GM19351 (cell line): Measurements from ENCODE around the gene ZNF865.
A peak's percentile ranks its signal among the peaks of the same experiment; 100 is the strongest.

Source experiments
- ATAC-seq: cut with Tn5 transposase; IDR thresholded peaks from one replicate; pipeline ENCODE4 v1.9.1; 2021; ENCODE audit warnings: mild to moderate bottlenecking, moderate library complexity; ENCODE audit not compliant: unreplicated experiment

The ZNF865 gene

DNA sequence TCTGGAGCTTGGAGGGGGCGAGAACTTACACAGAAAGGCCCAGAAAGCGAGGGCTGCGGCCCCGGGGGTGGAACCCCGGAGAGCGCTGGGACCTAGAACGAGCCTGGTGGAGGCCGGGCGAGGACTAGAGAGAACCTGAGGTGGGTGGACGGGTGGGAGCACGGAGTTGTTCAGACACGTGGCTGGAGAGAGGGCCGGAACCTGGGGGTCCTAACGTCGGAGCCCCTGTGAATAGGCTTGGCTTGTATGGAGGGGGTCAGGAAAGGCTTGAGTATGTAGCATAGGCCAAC, 38.4 kb downstream of the ZNF865 start:
- no peak for ATAC-seq

DNA sequence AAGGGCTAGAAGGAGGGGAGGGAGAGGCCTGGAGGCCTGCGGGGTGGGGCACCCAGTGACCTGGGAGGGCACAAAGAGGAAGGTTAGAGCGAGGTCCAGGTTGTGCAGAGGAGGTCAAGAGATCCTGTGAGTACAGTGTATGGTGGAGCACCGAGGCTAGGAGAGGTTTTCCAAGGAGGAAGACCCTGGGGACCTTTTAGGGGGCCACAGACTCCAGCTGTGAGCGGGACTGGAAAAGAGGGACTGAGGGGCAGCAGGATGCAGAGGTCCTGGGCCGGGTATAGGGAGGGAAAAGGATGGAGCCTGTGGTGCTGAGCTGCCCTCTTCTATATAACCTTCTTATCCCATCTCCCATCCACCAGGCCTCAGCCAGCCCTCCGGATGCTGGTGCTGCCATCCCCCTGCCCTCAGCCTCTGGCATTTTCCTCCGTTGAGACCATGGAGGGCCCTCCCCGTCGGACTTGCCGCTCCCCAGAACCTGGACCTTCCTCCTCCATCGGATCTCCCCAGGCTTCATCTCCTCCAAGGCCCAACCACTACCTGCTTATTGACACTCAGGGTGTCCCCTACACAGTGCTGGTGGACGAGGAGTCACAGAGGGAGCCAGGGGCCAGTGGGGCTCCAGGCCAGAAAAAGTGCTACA, 38.9 kb downstream of the ZNF865 start:
- ATAC-seq: no peak

DNA sequence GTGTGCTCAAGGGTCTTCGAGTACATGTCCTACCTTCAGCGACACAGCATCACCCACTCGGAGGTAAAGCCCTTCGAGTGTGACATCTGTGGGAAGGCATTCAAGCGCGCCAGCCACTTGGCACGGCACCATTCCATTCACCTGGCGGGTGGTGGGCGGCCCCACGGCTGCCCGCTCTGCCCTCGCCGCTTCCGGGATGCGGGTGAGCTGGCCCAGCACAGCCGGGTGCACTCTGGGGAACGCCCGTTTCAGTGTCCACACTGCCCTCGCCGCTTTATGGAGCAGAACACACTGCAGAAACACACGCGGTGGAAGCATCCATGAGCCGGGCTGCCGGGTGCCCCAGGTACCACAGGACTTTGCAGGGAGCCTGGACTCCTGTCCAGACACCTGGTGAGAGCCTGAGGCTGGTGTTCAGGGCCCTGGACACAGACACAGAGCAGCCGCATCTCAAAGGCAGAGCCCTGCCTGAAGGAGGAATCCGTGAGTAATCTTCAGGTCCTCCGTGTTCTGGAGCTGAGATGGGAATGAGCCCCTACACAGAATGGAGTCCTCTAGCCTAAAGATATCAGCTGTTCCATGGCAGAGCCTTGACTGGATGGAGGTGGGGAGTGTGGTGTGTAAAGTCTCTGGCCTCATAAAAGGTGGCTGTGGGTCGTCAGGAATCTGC, 39.5 kb downstream of the ZNF865 start:
- no peak for ATAC-seq

DNA sequence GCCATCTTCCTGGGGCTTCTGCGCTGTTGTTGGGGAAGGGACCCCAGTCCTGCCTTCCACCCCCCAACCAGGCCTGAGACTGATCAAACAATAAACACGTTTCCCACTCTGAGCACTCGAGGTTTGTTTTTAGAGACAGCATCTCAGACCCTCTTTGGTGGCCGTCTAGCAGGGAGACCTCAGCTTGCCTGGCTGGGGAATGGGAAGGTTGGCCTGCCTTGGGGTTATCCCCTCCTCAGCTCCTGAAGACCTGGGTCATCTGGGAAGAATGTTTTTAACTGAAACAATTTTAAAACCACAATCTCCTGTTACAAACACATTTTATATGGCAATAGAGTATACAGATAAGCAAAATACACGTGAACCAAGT, 40.0 kb downstream of the ZNF865 start:
- no peak for ATAC-seq

DNA sequence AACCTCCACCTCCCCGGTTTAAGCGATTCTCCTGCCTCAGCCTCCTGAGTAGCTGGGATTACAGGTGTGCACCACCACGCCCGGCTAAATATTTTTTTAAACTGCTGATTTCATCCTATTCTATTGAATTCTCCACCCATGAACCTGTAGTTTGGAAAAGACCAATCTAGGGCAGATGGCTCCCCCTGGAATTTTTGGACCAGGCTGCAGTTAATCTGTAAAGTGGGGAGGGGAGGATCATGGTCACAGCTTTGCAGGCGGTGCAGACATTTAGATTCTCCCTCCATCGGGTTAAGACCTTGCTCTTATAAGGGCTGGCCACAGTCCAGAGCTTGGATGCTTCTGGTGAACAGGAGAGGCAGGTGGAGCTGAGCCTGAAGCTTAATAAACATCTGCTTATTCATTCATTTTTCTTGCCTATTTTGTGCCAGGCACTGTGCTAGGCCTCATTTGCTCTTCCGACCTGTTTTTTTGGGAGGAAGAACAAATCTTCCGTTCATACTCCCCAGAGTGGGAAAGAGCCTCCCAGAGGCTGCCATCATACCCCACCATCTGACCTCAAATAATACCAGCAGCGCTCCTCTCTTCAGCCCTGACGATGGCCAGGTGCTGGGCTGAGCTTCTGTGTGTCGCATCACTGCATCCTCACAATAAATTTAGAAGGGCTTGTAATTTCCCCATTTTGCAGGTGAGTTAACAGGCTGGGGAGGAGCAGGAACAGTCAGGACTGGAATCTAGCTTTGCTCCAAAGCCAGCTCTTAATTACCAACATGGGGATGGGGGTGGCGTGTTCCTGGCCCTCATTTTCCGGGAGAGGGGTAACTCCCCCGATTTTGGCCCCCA, 41.7 kb downstream of the ZNF865 start:
- no peak for ATAC-seq

DNA sequence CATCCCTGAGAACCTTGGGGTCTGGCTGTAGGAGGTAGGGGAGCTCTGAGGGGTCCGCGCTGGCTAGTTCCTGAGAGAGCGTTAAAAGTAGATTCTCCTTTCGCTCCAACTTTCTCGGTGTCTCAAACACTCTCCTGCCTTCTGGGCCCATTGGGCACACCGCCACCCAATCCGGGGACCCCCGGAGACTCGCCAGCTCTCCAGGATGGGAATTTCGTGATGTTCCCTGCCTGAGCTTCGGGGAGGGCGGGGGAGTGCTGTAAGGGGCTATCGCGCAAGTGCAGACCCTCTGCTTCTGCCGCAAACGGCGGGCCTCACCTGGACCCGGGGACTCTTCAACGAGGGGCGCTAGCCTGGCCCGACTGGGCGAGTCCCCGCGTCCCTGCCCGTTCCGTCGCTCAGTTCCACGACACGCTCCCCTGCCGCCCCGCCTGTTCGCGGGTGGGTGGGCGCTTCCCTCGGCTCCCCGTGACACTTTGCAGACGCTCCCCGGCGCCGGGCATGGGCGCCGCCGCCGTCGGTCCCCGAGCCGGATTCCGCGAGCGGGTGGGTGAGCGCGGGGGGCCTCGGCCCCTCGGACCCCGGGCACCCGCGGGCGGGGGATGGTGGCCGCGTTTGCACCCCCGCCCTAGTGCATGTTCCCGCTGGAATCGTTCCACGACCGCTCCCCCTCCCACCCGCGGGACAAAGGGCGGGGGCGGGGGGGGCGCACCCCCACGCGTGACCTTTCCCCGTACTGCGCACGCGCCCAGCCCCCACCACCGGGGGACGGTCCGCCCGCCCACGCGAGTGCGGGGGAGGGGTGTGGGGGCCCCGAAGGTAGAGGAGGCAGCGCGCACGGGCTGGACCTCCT, 42.5 kb downstream of the ZNF865 start, which contains the start of gene CCDC106:
Gene CCDC106 (plus strand): TSS at position 481 of the 853 bp plus-strand sequence. CDS start 835 bp downstream, outside the sequence.
- no peak for ATAC-seq

DNA sequence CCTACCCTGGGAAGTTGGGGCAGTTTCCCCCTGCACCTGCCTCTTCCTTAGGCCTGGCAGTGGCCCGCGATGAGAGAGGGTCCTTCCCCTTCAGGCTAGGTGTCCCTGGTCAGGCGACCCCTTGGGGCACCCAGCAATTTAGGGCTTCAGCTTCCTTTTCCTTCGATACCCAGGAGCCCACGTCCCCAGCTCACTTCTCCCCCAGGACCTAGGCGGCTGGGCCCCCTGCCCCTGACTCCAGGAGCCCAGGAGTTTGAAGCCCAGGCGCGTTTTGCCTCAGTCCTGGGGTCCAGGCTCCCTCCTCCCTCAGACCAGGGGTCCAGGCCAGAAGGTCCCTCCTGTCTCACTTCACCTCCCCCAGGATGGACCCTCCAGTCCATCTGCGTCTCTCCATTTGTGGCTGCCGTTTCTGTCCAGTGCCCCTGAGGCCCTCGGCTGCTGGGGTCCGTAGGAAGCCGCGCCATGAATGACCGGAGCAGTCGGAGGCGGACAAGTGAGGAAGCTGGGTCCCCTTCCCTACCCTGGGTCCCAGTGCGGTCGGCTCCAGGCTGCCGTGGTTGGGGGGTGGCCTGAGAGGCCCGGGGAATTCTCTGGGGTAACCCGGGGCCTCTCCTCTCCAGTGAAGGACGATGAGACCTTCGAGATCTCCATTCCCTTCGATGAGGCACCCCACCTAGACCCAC, 43.3 kb downstream of the ZNF865 start:
- no peak for ATAC-seq

DNA sequence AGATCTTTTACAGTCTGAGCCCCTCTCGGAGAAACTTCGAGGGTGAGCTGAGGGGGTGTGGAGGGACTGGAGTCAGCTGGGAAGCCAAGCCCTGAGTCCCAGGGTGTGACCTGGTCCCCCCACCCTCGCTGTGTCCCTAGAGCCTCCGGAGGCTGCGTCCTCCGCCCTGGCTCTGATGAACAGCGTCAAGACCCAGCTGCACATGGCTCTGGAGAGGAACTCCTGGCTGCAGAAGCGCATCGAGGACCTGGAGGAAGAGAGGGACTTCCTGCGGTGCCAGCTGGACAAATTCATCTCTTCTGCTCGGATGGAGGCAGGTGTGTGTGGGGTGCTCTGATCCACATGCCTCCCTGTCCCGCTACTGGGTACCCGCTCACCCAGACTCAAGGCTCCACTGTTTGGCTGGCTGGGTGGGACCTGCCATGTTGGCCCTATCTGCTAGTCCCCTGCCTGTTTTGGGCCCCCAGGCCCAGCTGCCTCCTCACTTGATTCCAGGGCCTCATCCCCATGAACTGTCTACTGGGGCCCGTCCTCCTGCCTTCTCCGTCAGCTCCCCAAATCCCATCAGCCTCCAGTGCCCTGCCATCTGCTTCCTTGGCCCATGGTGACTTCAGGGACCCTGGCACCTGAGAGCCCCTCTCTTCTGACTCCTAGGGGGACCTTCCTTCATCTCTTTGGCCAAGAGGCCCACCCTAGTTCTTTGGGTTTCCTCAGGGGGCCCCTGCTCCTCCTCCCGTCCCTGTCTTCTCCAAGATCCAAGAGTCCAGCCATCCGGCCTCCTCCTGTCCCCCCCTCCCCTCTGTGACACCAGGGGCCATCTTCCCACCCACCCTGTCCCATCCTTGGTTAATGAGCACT, 44.0 kb downstream of the ZNF865 start:
- ATAC-seq: no peak

DNA sequence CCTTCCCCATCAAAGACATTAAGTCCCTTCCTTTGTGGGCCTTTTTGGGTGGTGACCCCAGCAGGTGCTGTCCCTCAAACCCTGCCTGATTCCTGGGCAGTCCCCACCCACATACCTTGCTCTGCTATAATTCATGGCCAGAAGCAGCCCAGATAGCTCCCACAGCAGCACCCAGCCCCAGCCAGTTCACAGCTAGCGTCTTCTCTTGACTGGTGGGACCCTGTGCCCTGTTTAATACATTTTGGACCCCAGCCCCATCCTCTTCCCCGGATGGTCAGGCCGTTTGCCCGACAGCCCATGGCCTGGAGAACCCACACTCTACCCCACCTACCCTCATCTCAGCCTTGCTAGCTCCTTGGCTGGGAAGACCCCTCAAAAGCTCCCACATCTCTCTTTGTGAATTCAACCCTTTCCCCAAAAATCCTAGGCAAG, 44.7 kb downstream of the ZNF865 start:
- no peak for ATAC-seq

DNA sequence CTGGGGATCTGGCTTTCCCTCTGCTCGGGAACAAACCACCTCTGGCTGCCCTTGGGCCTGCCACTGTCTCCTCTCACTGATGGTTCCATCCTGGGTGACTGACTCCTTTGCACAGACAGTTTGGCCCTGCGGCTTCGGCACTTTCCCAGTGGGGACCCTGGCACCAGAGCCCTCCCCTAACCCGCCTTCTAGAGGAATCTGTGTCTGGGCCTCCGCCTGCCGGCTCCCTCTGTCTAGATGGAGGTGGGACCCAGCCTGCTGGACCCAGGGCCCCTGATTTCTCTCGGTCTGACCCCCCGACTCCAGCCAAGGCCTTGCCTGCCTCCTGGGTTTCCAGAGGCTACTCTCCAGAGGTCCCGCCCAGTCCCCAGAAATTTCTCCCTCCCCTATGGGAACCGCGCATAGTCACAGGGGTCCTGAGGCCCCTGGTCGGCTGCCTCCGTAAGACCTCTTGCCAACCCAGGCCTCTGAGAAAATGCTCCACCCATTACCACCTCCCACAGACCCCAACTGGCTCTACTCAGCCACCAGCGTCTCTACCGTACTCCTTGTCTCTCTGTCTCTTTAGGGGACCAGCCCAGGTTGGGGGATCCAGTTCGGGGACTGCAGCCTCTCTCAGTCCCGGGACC, 45.3 kb downstream of the ZNF865 start:
- ATAC-seq: no peak

DNA sequence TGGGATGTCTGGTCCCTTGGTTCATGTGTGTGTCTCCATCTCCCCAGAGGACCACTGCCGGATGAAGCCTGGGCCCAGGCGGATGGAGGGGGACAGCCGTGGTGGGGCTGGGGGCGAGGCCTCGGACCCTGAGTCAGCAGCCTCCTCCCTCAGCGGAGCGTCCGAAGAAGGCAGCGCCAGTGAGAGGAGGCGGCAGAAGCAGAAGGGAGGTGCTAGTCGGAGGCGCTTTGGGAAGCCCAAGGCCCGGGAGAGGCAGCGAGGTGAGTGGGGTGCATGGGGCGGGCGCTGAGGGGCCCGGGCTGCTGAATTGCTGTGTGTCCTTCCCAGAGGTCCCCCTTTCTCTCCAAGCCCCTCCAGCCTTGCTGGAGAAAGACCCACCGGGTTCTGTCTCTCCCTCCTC, 45.8 kb downstream of the ZNF865 start:
- no peak for ATAC-seq

DNA sequence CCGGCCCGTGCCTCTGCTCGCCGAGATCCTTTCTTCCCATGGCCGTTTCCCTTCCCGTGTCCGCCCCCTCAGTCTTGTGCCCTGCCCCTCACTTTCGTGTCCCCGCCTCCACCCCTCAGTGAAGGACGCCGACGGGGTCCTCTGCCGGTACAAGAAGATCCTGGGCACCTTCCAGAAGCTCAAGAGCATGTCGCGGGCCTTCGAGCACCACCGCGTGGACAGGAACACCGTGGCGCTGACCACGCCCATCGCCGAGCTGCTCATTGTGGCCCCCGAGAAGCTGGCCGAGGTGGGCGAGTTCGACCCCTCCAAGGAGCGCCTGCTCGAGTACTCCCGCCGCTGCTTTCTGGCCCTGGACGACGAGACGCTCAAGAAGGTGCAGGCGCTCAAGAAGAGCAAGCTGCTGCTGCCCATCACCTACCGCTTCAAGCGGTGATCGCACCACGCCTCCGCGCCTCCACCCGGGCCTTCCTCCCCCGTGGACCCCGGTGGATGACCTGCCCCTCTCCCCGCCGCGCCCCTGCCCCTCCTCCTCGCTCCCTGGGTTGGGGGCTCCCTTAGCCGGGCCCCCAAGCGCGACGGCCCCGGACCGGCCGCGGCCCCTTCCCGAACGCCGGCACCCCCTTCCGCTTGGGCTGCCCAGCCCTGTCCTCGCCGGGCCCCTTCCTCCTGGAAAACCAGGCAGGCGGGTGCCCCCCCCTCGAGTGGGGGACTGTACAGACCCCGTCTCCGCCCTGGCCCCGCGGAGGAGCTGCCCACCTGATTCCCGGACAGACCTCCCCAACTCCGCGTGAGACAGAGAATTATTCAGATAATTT, 47.1 kb downstream of the ZNF865 start:
- no peak for ATAC-seq

DNA sequence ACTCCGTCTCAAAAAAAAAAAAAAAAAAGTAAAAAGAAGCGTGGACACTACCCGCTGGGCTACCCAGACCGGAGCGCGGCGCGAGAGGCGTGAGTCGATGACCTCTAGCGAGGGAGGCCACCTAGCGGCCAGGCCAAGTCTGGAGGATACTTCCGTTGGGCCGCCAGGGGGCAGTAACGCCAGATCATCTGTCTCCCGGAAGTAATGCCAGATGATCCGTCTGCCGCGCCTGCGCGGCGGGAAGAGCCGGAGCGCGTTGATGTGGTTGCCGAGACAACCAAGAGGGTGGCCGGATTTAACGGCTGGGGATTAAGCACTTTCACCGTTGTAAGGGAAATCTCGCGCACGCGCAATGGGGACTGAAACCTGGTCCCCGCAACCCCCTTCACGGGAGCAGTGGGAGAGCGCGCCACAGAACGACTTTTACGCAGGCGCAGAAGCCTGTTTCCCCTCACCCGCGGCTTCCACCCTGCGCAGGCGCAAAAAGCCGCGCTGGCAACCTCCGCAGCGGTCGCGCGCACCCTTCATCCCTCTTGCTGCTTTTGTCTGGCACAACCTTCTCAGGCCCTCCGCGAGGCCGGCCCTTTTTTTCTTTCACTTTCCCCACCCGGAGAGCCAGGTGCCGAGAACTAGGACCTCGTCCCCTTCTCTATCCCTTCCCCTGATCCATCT, 48.3 kb downstream of the ZNF865 start:
- ATAC-seq: peak; percentile 39

DNA sequence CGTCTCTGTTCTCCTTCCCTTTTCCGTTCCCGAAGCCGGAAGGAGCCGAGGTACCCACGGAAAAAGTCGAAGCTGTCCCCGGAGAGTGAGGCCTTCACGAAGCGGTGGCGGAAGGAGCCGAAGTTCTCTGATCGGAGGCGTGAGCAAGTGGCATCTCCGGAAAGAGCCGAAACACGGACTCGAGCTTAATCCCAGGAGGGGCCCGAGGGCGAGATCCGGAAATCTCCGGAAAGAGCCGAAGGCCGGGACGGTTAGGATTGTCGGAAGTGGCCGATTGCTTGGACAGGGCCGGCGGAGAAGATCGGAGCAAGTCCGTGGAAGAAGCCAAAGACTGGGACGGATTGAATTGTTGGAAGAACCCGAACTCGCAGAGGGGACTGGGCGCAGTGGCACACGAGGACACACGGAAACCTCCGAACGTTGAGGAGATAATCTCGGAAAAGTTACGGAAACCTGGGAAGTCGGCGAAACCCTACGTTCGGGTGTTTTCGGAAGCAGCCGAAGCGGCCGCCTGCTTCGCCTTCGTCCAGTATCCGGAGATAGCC, 48.9 kb downstream of the ZNF865 start:
- peak; percentile 64 for ATAC-seq

DNA sequence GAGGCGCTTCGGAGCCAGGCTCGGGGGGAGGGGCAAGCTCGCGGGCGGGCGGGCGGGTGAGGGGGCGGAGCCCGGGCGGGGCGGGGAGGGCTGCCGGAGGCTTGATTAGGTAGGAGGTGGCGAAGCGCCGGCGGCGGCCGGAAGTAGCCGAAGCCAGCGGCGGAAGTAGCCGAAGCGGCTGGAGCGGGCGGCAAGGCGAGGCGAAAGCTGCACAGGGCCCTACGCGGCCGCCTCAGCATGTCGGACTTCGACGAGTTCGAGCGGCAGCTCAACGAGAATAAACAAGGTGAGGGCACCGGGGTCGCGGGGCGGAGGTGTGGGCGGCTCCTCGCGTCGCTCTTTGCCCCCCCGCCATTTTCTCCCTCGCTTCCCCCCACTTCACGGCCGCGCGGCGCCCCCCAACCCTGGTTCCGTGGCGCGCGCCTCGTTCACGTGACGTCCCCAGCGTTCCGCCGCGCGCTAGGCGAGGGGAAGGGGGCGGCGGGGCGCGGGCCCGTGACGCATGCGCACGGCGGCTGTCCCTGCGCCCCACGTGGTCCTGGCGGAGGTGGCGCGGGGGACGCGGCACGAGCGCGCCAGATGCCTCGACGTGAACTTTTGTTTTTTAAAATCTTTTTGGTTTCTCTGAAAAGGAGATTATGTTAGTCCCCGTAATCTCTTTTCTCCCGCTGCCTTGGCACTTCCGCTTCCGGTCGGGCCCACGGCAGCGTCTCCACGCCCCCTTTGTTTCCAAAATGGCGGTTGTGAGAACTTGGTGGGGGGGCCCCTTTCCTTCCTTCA, 49.6 kb downstream of the ZNF865 start, which contains the start of gene U2AF2:
Gene U2AF2 (plus strand): TSS at position 168 of the 780 bp plus-strand sequence. CDS start 70 bp downstream, at position 238.
- ATAC-seq: peak; percentile 29

DNA sequence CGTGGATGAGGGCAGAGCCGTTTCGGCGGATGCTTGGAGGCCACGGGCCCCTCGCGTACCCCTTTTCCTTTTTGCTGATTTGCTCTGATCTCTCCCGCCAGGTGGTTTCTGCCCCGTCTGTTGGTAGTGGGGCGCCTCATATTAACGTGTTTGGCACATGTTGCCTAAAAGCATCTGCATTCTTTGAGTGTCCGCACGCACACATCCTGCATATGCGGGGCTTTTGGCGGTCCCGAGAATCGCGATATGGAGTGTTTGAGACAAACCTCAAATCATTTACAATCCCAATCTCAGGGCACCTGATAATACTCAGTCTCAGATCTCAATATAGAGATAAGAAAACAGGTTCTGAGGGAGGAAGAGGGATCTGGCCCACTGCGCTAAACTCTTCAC, 50.2 kb downstream of the ZNF865 start:
- ATAC-seq: no peak

DNA sequence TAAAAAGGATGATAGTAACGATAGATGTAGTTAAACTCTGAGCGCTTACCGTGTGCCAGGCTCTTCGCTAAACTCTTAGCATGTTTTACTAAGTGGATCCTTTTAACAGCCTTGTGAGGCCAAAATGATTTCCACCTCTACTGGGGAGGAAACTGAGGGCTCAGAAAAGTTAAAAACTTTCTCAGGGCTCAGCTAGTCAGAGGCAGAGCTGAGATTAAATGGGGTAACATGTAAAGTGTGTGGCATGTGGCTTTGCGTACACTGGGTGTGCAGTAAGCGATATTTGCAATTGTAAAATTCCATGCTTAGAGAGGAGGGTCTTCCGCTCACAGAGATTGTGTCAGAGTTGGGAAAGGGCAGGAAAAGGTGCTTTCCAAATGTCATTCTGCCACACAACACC, 51.1 kb downstream of the ZNF865 start:
- ATAC-seq: no peak
